Mesenchymal stem cell (in vitro differentiated cells and primary cell): ENCODE results near the gene ZRANB2.

Source experiments
- DNase-seq: peaks from one replicate; pipeline ENCODE4 v3.0.0-alpha.2; 2013
- H2AFZ ChIP-seq: one replicate; pipeline ENCODE4 v1.6.1; 2013; ENCODE audit warnings: low read depth, mild to moderate bottlenecking, control low read depth, inconsistent platforms, low read length, moderate library complexity
- H2AK5ac ChIP-seq: 2 replicates; pipeline ENCODE4 v1.6.1; 2013; ENCODE audit warnings: low read length, moderate library complexity, mild to moderate bottlenecking, inconsistent platforms; ENCODE audit not compliant: severe bottlenecking
- H2BK120ac ChIP-seq: one replicate; pipeline ENCODE4 v1.6.1; 2013; ENCODE audit warnings: low read depth, mild to moderate bottlenecking, inconsistent platforms, low read length, moderate library complexity
- H2BK12ac ChIP-seq, 2 experiments: one replicate each; pipeline ENCODE4 v1.6.1; 2013; ENCODE audit warnings: inconsistent platforms in 2 of 2, low read length in 2 of 2, mild to moderate bottlenecking in 2 of 2, moderate library complexity in 2 of 2, control low read depth in 1 of 2
- H2BK15ac ChIP-seq: one replicate; pipeline ENCODE4 v1.6.1; 2013; ENCODE audit warnings: mild to moderate bottlenecking, low read depth, inconsistent platforms; ENCODE audit not compliant: poor library complexity, severe bottlenecking
- H2BK5ac ChIP-seq: 2 replicates; pipeline ENCODE4 v1.6.1; 2013; ENCODE audit warnings: low read depth, mild to moderate bottlenecking, low read length, control low read depth, inconsistent platforms; ENCODE audit not compliant: poor library complexity, severe bottlenecking
- H3K14ac ChIP-seq, 2 experiments: one replicate each; pipeline ENCODE4 v1.6.1; 2013; ENCODE audit warnings: inconsistent platforms in 2 of 2, low read length in 2 of 2, control low read depth in 1 of 2, mild to moderate bottlenecking in 1 of 2, moderate library complexity in 1 of 2
- H3K18ac ChIP-seq, 2 experiments: one replicate each; pipeline ENCODE4 v1.6.1; 2013; ENCODE audit warnings: inconsistent platforms in 2 of 2, low read length in 2 of 2, control low read depth in 1 of 2, low read depth in 1 of 2, mild to moderate bottlenecking in 1 of 2
- H3K23ac ChIP-seq, 2 experiments: one replicate each; pipeline ENCODE4 v1.6.1; 2013; ENCODE audit warnings: inconsistent platforms in 2 of 2, low read length in 2 of 2, mild to moderate bottlenecking in 2 of 2, moderate library complexity in 2 of 2, control low read depth in 1 of 2
- H3K27ac ChIP-seq: 2 replicates; pipeline ENCODE4 v1.5.1; 2013; ENCODE audit warnings: mild to moderate bottlenecking, moderate library complexity, low read length, control low read depth, inconsistent platforms; ENCODE audit not compliant: poor library complexity, severe bottlenecking
- H3K27me3 ChIP-seq, 2 experiments: 2 replicates each; pipeline versions ENCODE4 v1.6.1 to v1.7.0; 2013; ENCODE audit warnings: low read length in 2 of 2, mild to moderate bottlenecking in 2 of 2, moderate library complexity in 2 of 2, control low read depth in 1 of 2, inconsistent platforms in 1 of 2; ENCODE audit not compliant: control insufficient read depth in 1 of 2, insufficient read depth in 1 of 2
- H3K36me3 ChIP-seq, 2 experiments: 2 replicates each; pipeline versions ENCODE4 v1.6.1 to v1.7.0; 2013; ENCODE audit warnings: low read length in 2 of 2, control low read depth in 1 of 2, inconsistent platforms in 1 of 2, low read depth in 1 of 2, mild to moderate bottlenecking in 1 of 2; ENCODE audit not compliant: insufficient read depth in 2 of 2, control insufficient read depth in 1 of 2
- H3K4ac ChIP-seq, 2 experiments: one replicate each; pipeline ENCODE4 v1.6.1; 2013; ENCODE audit warnings: inconsistent platforms in 2 of 2, low read length in 2 of 2, mild to moderate bottlenecking in 2 of 2, moderate library complexity in 2 of 2, control low read depth in 1 of 2, low read depth in 1 of 2
- H3K4me1 ChIP-seq: 2 replicates; pipeline ENCODE4 v1.6.1; 2013; ENCODE audit warnings: low read depth, low read length, control low read depth; ENCODE audit not compliant: control insufficient read depth, insufficient read depth
- H3K4me2 ChIP-seq: 2 replicates; pipeline ENCODE4 v1.6.1; 2013; ENCODE audit warnings: low read length, mild to moderate bottlenecking, inconsistent platforms; ENCODE audit not compliant: poor library complexity, severe bottlenecking
- H3K4me3 ChIP-seq, 2 experiments: 2 replicates each; pipeline versions ENCODE4 v1.5.1 to v1.7.0; 2013; ENCODE audit warnings: low read length in 2 of 2, mild to moderate bottlenecking in 2 of 2, control low read depth in 1 of 2, low read depth in 1 of 2; ENCODE audit not compliant: insufficient read depth in 1 of 2
- H3K79me1 ChIP-seq: replicated peaks from 2 replicates; pipeline ENCODE4 v1.6.1; 2013; ENCODE audit warnings: mild to moderate bottlenecking, control low read depth, low read length, inconsistent platforms; ENCODE audit not compliant: poor library complexity, severe bottlenecking
- H3K9ac ChIP-seq: 2 replicates; pipeline ENCODE4 v1.7.0; 2013; ENCODE audit warnings: mild to moderate bottlenecking, low read length, moderate library complexity
- H3K9me3 ChIP-seq: 2 replicates; pipeline ENCODE4 v1.7.0; 2013; ENCODE audit warnings: mild to moderate bottlenecking, low read length; ENCODE audit not compliant: control insufficient read depth
- H4K8ac ChIP-seq: one replicate; pipeline ENCODE4 v1.6.1; 2013; ENCODE audit warnings: inconsistent platforms, mild to moderate bottlenecking, low read length, moderate library complexity
- H4K91ac ChIP-seq: one replicate; pipeline ENCODE4 v1.6.1; 2013; ENCODE audit warnings: mild to moderate bottlenecking, low read length, inconsistent platforms
- WGBS: methylation state at CpG from one replicate; pipeline ENCODE4 v1.1.7; 2013; ENCODE audit warnings: mixed read lengths; 5-methylcytosine and 5-hydroxymethylcytosine counted together

Gene ZRANB2

GRCh38 chr1:71053758-71054157 is 27.1 kb downstream of the ZRANB2 start:
- H2AK5ac ChIP-seq: no peak overlapping the region
- no peaks in the 10 kb centered on the region for H3K79me1 ChIP-seq
- no peak overlapping the region for H3K9ac ChIP-seq
- no peak for DNase-seq
- H2BK12ac ChIP-seq: no peak overlapping the region
- no peaks in the 10 kb centered on the region for H3K27me3 ChIP-seq
- H3K27ac ChIP-seq: no peak overlapping the region
- H2BK15ac ChIP-seq: no peak overlapping the region
- no peaks in the 10 kb centered on the region for H3K9me3 ChIP-seq
- H3K4ac ChIP-seq: no peak overlapping the region
- H4K91ac ChIP-seq: no peak overlapping the region
- no peak overlapping the region for H4K8ac ChIP-seq
- no peaks in the 10 kb centered on the region for H3K4me1 ChIP-seq
- no peak overlapping the region for H3K4me2 ChIP-seq
- H3K4me3 ChIP-seq: no peak overlapping the region
- no peak overlapping the region for H3K23ac ChIP-seq
- no peak overlapping the region for H2BK5ac ChIP-seq
- 91% methylated on average over 6 of the region's 7 CpGs for WGBS
- H2AFZ ChIP-seq: no peak overlapping the region
- peaks cover 7 to 20% of the 10 kb centered on the region in 2 experiments for H3K36me3 ChIP-seq
- H2BK120ac ChIP-seq: no peak overlapping the region
- H3K18ac ChIP-seq: no peak overlapping the region
- H3K14ac ChIP-seq: no peak overlapping the region

GRCh38 chr1:71053146-71053545 is 27.7 kb downstream of the ZRANB2 start:
- Histone ChIP-seq H3K27me3 (peaks cover 0 to 3% of the 10 kb centered on the region in 2 experiments), H3K18ac (no peak overlapping the region), H3K4ac (no peak overlapping the region), H3K9ac (no peak overlapping the region), H3K9me3 (no peaks in the 10 kb centered on the region), H2BK12ac (no peak overlapping the region), H3K23ac (no peak overlapping the region), H2BK5ac (no peak overlapping the region), H3K27ac (no peak overlapping the region), H2BK15ac (no peak overlapping the region), H3K14ac (no peak overlapping the region), H3K4me2 (no peak overlapping the region), H3K36me3 (peaks cover 7 to 15% of the 10 kb centered on the region in 2 experiments), H4K91ac (no peak overlapping the region), H2BK120ac (no peak overlapping the region), H3K4me3 (no peak overlapping the region), H3K79me1 (no peaks in the 10 kb centered on the region), H4K8ac (no peak overlapping the region), H3K4me1 (no peaks in the 10 kb centered on the region), H2AFZ (no peak overlapping the region), H2AK5ac (no peak overlapping the region)
- no peak for DNase-seq
- 90% methylated on average over 1 of the region's 1 CpG for WGBS

GRCh38 chr1:71049951-71050598 is 30.8 kb downstream of the ZRANB2 start:
- peak; percentile 76 for DNase-seq
- H2BK12ac ChIP-seq: no peak overlapping the region

GRCh38 chr1:71047635-71048607 is 32.9 kb downstream of the ZRANB2 start, which contains the start of gene PTGER3:
PTGER3 (minus strand) TSS chr1:71047816; CDS start chr1:71047577, 239 bp downstream.
- H2BK15ac ChIP-seq: no peak within 1 kb of the TSS
- H2BK12ac ChIP-seq: no peak within 1 kb of the TSS
- no peak within 1 kb of the TSS for H4K91ac ChIP-seq
- peak; percentile 23 for DNase-seq
- H3K14ac ChIP-seq: peak within 1 kb of the TSS in 1 of 2 experiments; percentile 36
- no peaks in the 10 kb centered on the region for H3K36me3 ChIP-seq
- peak within 1 kb of the TSS; percentile 82 for H3K9ac ChIP-seq
- no peak within 1 kb of the TSS for H2BK5ac ChIP-seq
- H3K27ac ChIP-seq: no peak within 1 kb of the TSS
- peak within 1 kb of the TSS; percentile 62 to 88 for H3K4me3 ChIP-seq
- H3K23ac ChIP-seq: peak within 1 kb of the TSS; percentile 0 to 51
- H3K18ac ChIP-seq: peak within 1 kb of the TSS in 1 of 2 experiments; percentile 1
- no peak within 1 kb of the TSS for H2AK5ac ChIP-seq
- H2AFZ ChIP-seq: peak within 1 kb of the TSS; percentile 57
- no peak within 1 kb of the TSS for H2BK120ac ChIP-seq
- H4K8ac ChIP-seq: peak within 1 kb of the TSS; percentile 13
- peak within 1 kb of the TSS; percentile 98 for H3K4me2 ChIP-seq
- peaks cover 0 to 24% of the 10 kb centered on the region in 2 experiments for H3K27me3 ChIP-seq
- peaks cover 13% of the 10 kb centered on the region for H3K4me1 ChIP-seq
- no peaks in the 10 kb centered on the region for H3K9me3 ChIP-seq
- H3K79me1 ChIP-seq: no peaks in the 10 kb centered on the region
- WGBS: 10% methylated on average over 54 of the region's 56 CpGs
- no peak within 1 kb of the TSS for H3K4ac ChIP-seq

More at GRCh38 chr1:71049951-71050598, 30.8 kb downstream of the ZRANB2 start:
- Histone ChIP-seq H2BK120ac (no peak overlapping the region), H3K4me2 (no peak overlapping the region), H3K36me3 (peaks cover 0 to 7% of the 10 kb centered on the region in 2 experiments), H3K4me3 (no peak overlapping the region), H2AFZ (no peak overlapping the region), H2BK5ac (no peak overlapping the region), H3K9ac (no peak overlapping the region), H4K91ac (no peak overlapping the region), H3K4ac (no peak overlapping the region), H2BK15ac (no peak overlapping the region), H3K27ac (no peak overlapping the region), H4K8ac (no peak overlapping the region), H3K79me1 (no peaks in the 10 kb centered on the region), H3K18ac (no peak overlapping the region), H3K4me1 (peaks cover 13% of the 10 kb centered on the region), H3K9me3 (no peaks in the 10 kb centered on the region), H3K23ac (no peak overlapping the region), H3K14ac (no peak overlapping the region), H3K27me3 (peaks cover 0 to 24% of the 10 kb centered on the region in 2 experiments), H2AK5ac (no peak overlapping the region)
- WGBS: 0% methylated on average over 1 of the region's 1 CpG
